ENCODE results near the gene MFAP2.

MFAP2 gene

GRCh38 chr1:16998589-16998988 lies 18.2 kb upstream of the MFAP2 start:
- H3K4me3 Mint-ChIP-seq = no peak overlapping the region
- H3K36me3 Mint-ChIP-seq (ENCODE audit: low read depth) = peaks cover 12% of the 10 kb centered on the region
- H3K27me3 Mint-ChIP-seq (ENCODE audit: low read depth, poor library complexity) = peaks cover 5% of the 10 kb centered on the region

GRCh38 chr1:16996845-16997244 lies 16.4 kb upstream of the MFAP2 start:
- Mint-ChIP-seq H3K9me3 (no peaks in the 10 kb centered on the region), H3K4me1 (no peaks in the 10 kb centered on the region), H3K27ac (no peak overlapping the region), H3K36me3 (ENCODE audit: low read depth) (peaks cover 12% of the 10 kb centered on the region), H3K27me3 (ENCODE audit: low read depth, poor library complexity) (peaks cover 5% of the 10 kb centered on the region), H3K4me3 (no peak overlapping the region)
- DNase-seq = no peak
- no peak for TF ChIP-seq CTCF (IDR thresholded peaks at IDR 0.05)

More at GRCh38 chr1:16998589-16998988, 18.2 kb upstream of the MFAP2 start:
- no peaks in the 10 kb centered on the region for H3K4me1 Mint-ChIP-seq
- no peak for DNase-seq
- no peak overlapping the region for H3K27ac Mint-ChIP-seq
- no peaks in the 10 kb centered on the region for H3K9me3 Mint-ChIP-seq
- no peak for TF ChIP-seq CTCF (IDR thresholded peaks at IDR 0.05)

DNA sequence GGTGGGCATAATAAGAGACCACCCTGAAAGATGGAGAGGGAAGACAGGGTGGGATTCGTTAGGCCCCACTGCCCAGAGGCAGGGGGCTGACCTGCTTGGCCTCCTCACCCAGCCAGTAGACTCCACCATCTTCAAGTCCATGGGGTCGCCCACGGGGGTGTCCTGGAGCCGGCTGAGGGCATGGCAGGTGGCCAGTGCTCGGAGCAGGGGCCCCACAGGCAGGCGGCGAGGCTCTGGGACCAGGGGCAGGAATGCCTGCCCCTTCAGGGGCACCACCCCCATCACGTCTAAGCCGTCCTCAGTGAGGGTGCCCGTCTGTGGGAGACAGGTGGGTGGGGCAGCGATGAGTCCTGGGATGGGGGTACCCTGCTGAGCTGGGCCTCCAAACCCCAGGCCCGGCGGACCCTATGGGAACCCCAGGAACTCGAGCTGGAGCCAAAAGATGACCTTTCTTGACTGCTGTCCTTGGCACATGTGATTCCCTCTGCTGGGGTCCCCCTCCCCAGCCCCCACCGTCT lies 13.2 kb upstream of the MFAP2 start:
- Mint-ChIP-seq H3K9me3 (no peaks in the 10 kb centered on the region), H3K4me3 (no peak overlapping the region), H3K36me3 (ENCODE audit: low read depth) (peaks cover 4% of the 10 kb centered on the region), H3K4me1 (no peaks in the 10 kb centered on the region), H3K27me3 (ENCODE audit: low read depth, poor library complexity) (no peaks in the 10 kb centered on the region), H3K27ac (no peak overlapping the region)
- TF ChIP-seq CTCF (IDR thresholded peaks at IDR 0.05) = no peak
- no peak for DNase-seq

- no peak overlapping the region for H3K27ac Mint-ChIP-seq
- no peaks in the 10 kb centered on the region for H3K36me3 Mint-ChIP-seq (ENCODE audit: low read depth)
- H3K4me1 Mint-ChIP-seq = no peaks in the 10 kb centered on the region
- DNase-seq = no peak
- no peaks in the 10 kb centered on the region for H3K27me3 Mint-ChIP-seq (ENCODE audit: low read depth, poor library complexity)
- H3K4me3 Mint-ChIP-seq = no peak overlapping the region
- no peak for TF ChIP-seq CTCF (IDR thresholded peaks at IDR 0.05)
- no peaks in the 10 kb centered on the region for H3K9me3 Mint-ChIP-seq
Observed at GRCh38 chr1:16992675-16993074, 12.3 kb upstream of the MFAP2 start.

DNA sequence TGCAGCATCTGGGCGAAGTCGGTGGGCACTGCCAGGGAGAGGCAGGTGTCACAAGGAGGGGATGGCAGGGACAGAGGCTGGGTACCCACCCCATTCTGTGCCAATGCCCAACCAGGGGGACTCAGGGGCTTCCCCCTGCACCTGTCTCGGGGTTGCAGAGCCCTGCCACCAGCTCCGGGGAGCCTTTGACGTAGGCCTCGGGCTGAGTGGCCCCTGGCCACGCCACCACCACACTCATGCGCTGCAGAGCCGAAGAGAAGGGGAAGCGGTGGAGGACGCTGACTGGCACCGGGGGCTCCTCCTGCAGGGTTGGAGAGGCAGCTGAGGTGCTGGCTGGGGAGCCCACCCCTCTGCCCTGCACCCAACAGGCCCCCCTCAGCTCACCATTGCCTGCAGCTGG lies 11.7 kb upstream of the MFAP2 start:
- no peak for DNase-seq
- Mint-ChIP-seq H3K27me3 (ENCODE audit: low read depth, poor library complexity) (no peaks in the 10 kb centered on the region), H3K4me3 (no peak overlapping the region), H3K27ac (no peak overlapping the region), H3K9me3 (no peaks in the 10 kb centered on the region), H3K36me3 (ENCODE audit: low read depth) (no peaks in the 10 kb centered on the region), H3K4me1 (no peaks in the 10 kb centered on the region)
- no peak for TF ChIP-seq CTCF (IDR thresholded peaks at IDR 0.05)

GRCh38 chr1:16991571-16991970 lies 11.2 kb upstream of the MFAP2 start:
- no peak for DNase-seq
- Mint-ChIP-seq H3K9me3 (no peaks in the 10 kb centered on the region), H3K4me3 (no peak overlapping the region), H3K27ac (no peak overlapping the region), H3K36me3 (ENCODE audit: low read depth) (no peaks in the 10 kb centered on the region), H3K27me3 (ENCODE audit: low read depth, poor library complexity) (no peaks in the 10 kb centered on the region), H3K4me1 (no peaks in the 10 kb centered on the region)
- no peak for TF ChIP-seq CTCF (IDR thresholded peaks at IDR 0.05)

Data from nephron progenitor cell (in vitro differentiated cells).